NCI-H2171 (cell line): ENCODE data around the gene PCP2.

Experiments used
- DNase-seq: peaks from one replicate; lab custom pipeline; 2025; lab: John Stamatoyannopoulos, UW

The PCP2 gene

GRCh38 chr19:7596211-7596937, 37.1 kb downstream of the PCP2 start:
- no peak for DNase-seq

- DNase-seq, result peak; percentile 86
These were observed 37.9 kb downstream of the PCP2 start, which contains the start of gene CAMSAP3 for GRCh38 chr19:7595466-7596133. Gene CAMSAP3 (plus strand): TSS chr19:7595863. CDS start chr19:7596003, 140 bp downstream.

GRCh38 chr19:7590256-7590655, 43.3 kb downstream of the PCP2 start:
- no peak for DNase-seq

GRCh38 chr19:7589822-7590221, 43.7 kb downstream of the PCP2 start:
- no peak for DNase-seq

GRCh38 chr19:7582446-7582845, 51.1 kb downstream of the PCP2 start:
- no peak for DNase-seq
